IMR-90 (cell line): ENCODE data around the gene NKX2-1. TPM values are rescaled to one million over a fixed set of nuclear protein-coding genes. Genes with fewer than 3 reads are reported as not detected.

Experiments used
- ATAC-seq: fragments of 200-7000 bp; cut with Tn5 transposase; 2 replicates; pipeline ENCODE4 v1.9.1; 2020; ENCODE audit warnings: low read depth, mild to moderate bottlenecking, moderate library complexity
- BruUV-seq: library from RNA; stranded (reverse); fragments of 400-500 nt; replicated peaks from 2 replicates; lab custom pipeline; 2021; lab: Mats Ljungman, UMichigan
- CTCF ChIA-PET: fragments of 300-600 bp; formaldehyde crosslinking; extraction: SDS; loops from one replicate; lab custom pipeline; 2021; ENCODE audit warnings: antibody characterized with exemption; lab: Yijun Ruan, JAX
- POLR2A ChIA-PET: fragments of 300-600 bp; sonication (Branson Sonifier 250); formaldehyde crosslinking; loops from one replicate; lab custom pipeline; 2022; ENCODE audit warnings: antibody characterized with exemption; ENCODE audit not compliant: unreplicated experiment; lab: Charles Lee
- DNase-seq: peaks from one replicate; pipeline ENCODE4 v3.0.0; 2013
- H2AFZ ChIP-seq: replicated peaks from 2 replicates; pipeline ENCODE3; 2013; ENCODE audit warnings: low read length, mild to moderate bottlenecking; ENCODE audit not compliant: poor library complexity
- H2AK5ac ChIP-seq: 2 replicates; pipeline ENCODE4 v1.6.1; 2013; ENCODE audit warnings: low read depth, low read length, inconsistent platforms
- H2AK9ac ChIP-seq: replicated peaks from 2 replicates; pipeline ENCODE3; 2013; ENCODE audit warnings: mild to moderate bottlenecking, low read depth, low read length, moderate library complexity; ENCODE audit not compliant: poor library complexity
- H2BK120ac ChIP-seq: 2 replicates; pipeline ENCODE4 v1.6.1; 2013; ENCODE audit warnings: low read depth, low read length, inconsistent platforms
- H2BK15ac ChIP-seq: 3 replicates; pipeline ENCODE4 v1.6.1; 2013; ENCODE audit warnings: low read depth, low read length, inconsistent platforms
- H2BK20ac ChIP-seq: 2 replicates; pipeline ENCODE4 v1.6.1; 2013; ENCODE audit warnings: low read depth, mild to moderate bottlenecking, inconsistent platforms, low read length, moderate library complexity
- H2BK5ac ChIP-seq: 2 replicates; pipeline ENCODE4 v1.6.1; 2013; ENCODE audit warnings: mild to moderate bottlenecking, low read depth, low read length, inconsistent platforms; ENCODE audit not compliant: poor library complexity, severe bottlenecking
- H3K14ac ChIP-seq: replicated peaks from 2 replicates; pipeline ENCODE4 v1.6.1; 2013; ENCODE audit warnings: low read depth, low read length, inconsistent platforms
- H3K18ac ChIP-seq: 2 replicates; pipeline ENCODE4 v1.6.1; 2013; ENCODE audit warnings: low read depth, low read length, control low read depth
- H3K23ac ChIP-seq: 2 replicates; pipeline ENCODE4 v1.6.1; 2013; ENCODE audit warnings: low read depth, low read length, inconsistent platforms
- H3K27ac ChIP-seq: 2 replicates; pipeline ENCODE4 v1.5.1; 2013; ENCODE audit warnings: mild to moderate bottlenecking, control low read depth, low read length; ENCODE audit not compliant: insufficient read depth
- H3K27me3 ChIP-seq: 2 replicates; pipeline ENCODE4 v1.6.1; 2013; ENCODE audit warnings: low read length; ENCODE audit not compliant: control insufficient read depth, insufficient read depth
- H3K36me3 ChIP-seq: 2 replicates; pipeline ENCODE4 v1.6.1; 2013; ENCODE audit warnings: low read length, mixed read lengths; ENCODE audit not compliant: control insufficient read depth, insufficient read depth
- H3K4ac ChIP-seq: 2 replicates; pipeline ENCODE4 v1.6.1; 2013; ENCODE audit warnings: low read depth, low read length, inconsistent platforms
- H3K4me1 ChIP-seq: 2 replicates; pipeline ENCODE4 v1.6.1; 2013; ENCODE audit warnings: low read length, mixed read lengths; ENCODE audit not compliant: control insufficient read depth, insufficient read depth
- H3K4me2 ChIP-seq: 2 replicates; pipeline ENCODE4 v1.6.1; 2013; ENCODE audit warnings: low read depth, mild to moderate bottlenecking, control low read depth, low read length, moderate library complexity
- H3K4me3 ChIP-seq: 2 replicates; pipeline ENCODE4 v1.5.1; 2013; ENCODE audit warnings: low read depth, mild to moderate bottlenecking, control low read depth, low read length, moderate library complexity; ENCODE audit not compliant: insufficient read depth
- H3K56ac ChIP-seq: 2 replicates; pipeline ENCODE4 v1.6.1; 2013; ENCODE audit warnings: low read length, inconsistent platforms; ENCODE audit not compliant: insufficient read depth; ENCODE audit errors: extremely low read depth
- H3K79me1 ChIP-seq, 2 experiments: 2 replicates each; pipeline ENCODE4 v1.6.1; 2013; ENCODE audit warnings: low read length in 2 of 2, inconsistent platforms in 1 of 2, low read depth in 1 of 2
- H3K9ac ChIP-seq: 2 replicates; pipeline ENCODE4 v1.6.1; 2013; ENCODE audit warnings: low read depth, low read length, control low read depth
- H3K9me1 ChIP-seq: 2 replicates; pipeline ENCODE4 v1.6.1; 2013; ENCODE audit warnings: low read length, inconsistent platforms; ENCODE audit not compliant: insufficient read depth
- H3K9me3 ChIP-seq: 2 replicates; pipeline ENCODE4 v1.6.1; 2013; ENCODE audit warnings: low read length; ENCODE audit not compliant: control insufficient read depth, insufficient read depth
- H4K20me1 ChIP-seq: 2 replicates; pipeline ENCODE4 v1.6.1; 2013; ENCODE audit warnings: low read length, inconsistent platforms; ENCODE audit not compliant: insufficient read depth
- H4K5ac ChIP-seq: 2 replicates; pipeline ENCODE4 v1.6.1; 2013; ENCODE audit warnings: mild to moderate bottlenecking, low read depth, low read length, control low read depth
- H4K8ac ChIP-seq, 2 experiments: 2 replicates each; pipeline ENCODE4 v1.6.1; 2013; ENCODE audit warnings: low read depth in 2 of 2, low read length in 2 of 2, control low read depth in 1 of 2, inconsistent platforms in 1 of 2
- H4K91ac ChIP-seq: 2 replicates; pipeline ENCODE4 v1.6.1; 2013; ENCODE audit warnings: low read depth, low read length, inconsistent platforms; ENCODE audit not compliant: insufficient read depth
- POLR2A ChIP-seq: IDR thresholded peaks from 2 replicates; pipeline ENCODE4 v1.6.1; 2012; ENCODE audit warnings: mild to moderate bottlenecking, low read depth, low read length
- RFX5 ChIP-seq: IDR thresholded peaks from 2 replicates; pipeline ENCODE4 v1.8.0; 2012; ENCODE audit warnings: low read depth, mild to moderate bottlenecking, low read length, moderate library complexity
- SMC3 ChIP-seq: fragments of 150-350 bp; IDR thresholded peaks from 2 replicates; pipeline ENCODE4 v1.6.1; 2016; ENCODE audit warnings: low read depth, mild to moderate bottlenecking, antibody characterized with exemption, low read length, moderate library complexity
- WGBS, 2 experiments: methylation state at CpG; one replicate each; pipeline versions ENCODE4 v1.1.5 to v1.1.7; 2013; ENCODE audit warnings: missing lambda C conversion rate in 2 of 2; ENCODE audit not compliant: insufficient read length in 1 of 2; ENCODE audit errors: extremely low coverage in 2 of 2; 5-methylcytosine and 5-hydroxymethylcytosine counted together
- dilution Hi-C: fragments of 300-500 bp; cut with HindIII; formaldehyde crosslinking; loops from one replicate; pipeline ENCODE4 v1.14.3; 2018; ENCODE audit warnings: low sequenced_read_pairs; ENCODE audit not compliant: unreplicated experiment
- in situ Hi-C: fragments of 300-500 bp; cut with MboI; formaldehyde crosslinking; loops from 3 replicates; pipeline ENCODE4 v1.14.3; 2019; ENCODE audit warnings: low sequenced_read_pairs, inconsistent platforms, mixed read lengths
- intact Hi-C: fragments of 100-400 bp; cut with micrococcal nuclease; formaldehyde crosslinking; loops from 2 replicates; pipeline ENCODE4 v1.10.0; 2022
- polyA plus RNA-seq, 3 experiments: library from polyadenylated mRNA; depleted of rRNA; stranded (reverse); fragments of >200 nt; gene quantifications; 2 replicates each; pipeline ENCODE4 v1.2.3, GENCODE V29; 2012; ENCODE audit warnings: low replicate concordance in 1 of 3
- total RNA-seq: library from RNA; depleted of rRNA; stranded (reverse); fragments of >200 nt; gene quantifications from 2 replicates; pipeline ENCODE4 v1.2.3, GENCODE V29; 2012

Gene NKX2-1
- total and polyA plus RNA-seq, 2 of the 4 experiments (the other 2 are of a cell fraction) = not detected

DNA sequence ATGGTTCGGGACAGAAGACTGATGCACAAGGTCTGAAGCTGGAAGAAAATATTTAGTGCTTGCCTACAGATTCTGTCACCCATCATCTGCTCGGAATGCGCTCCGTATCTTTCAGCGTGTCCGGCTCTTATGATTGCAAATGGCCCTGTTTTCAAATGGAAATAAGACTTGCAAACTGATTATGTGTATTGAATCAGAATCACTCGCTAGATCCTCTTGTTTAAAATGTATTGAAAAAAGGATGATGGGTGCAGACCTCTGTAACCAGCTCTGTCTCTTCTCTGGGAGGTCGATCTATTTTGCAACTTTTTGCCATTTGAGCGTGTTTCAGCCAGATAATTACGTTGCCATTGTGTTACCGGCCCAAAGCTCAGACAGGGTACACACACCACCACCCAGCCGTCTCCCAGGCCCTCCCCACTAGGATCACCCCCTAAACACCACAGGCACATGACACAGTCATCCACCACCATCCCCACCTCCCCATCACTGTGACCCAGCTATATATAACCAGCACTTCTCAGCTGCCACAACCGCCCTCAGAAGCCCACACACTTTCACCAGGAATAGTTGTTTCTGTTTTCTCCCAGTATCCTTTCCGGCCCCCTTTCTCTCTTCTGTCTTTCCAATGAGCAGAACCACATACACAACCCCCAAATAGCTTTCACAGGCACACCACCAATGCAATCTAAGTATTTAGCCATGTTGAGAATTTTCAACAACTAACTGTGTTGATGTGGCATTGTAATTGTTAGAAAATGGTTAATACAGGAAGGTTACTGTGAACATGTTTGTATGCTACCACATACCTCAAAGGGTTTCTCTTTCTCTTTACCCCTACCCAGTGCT lies 10.7 kb downstream of the NKX2-1 start:
- Histone ChIP-seq H3K4me3 (no peak overlapping the region), H3K9me1 (no peaks in the 10 kb centered on the region), H3K79me1 (no peaks in the 10 kb centered on the region), H2BK20ac (no peak overlapping the region), H2BK120ac (no peak overlapping the region), H4K8ac (no peak overlapping the region), H2BK5ac (no peak overlapping the region), H2AFZ (no peak overlapping the region), H3K4me1 (no peaks in the 10 kb centered on the region), H3K14ac (no peak overlapping the region), H3K56ac (no peak overlapping the region), H2AK5ac (no peak overlapping the region), H3K9me3 (peaks cover 2% of the 10 kb centered on the region), H4K91ac (no peak overlapping the region), H4K20me1 (no peaks in the 10 kb centered on the region), H3K27ac (no peak overlapping the region), H3K27me3 (peaks cover 87% of the 10 kb centered on the region), H2BK15ac (no peak overlapping the region), H3K23ac (no peak overlapping the region), H3K36me3 (no peaks in the 10 kb centered on the region), H4K5ac (no peak overlapping the region), H2AK9ac (no peak overlapping the region), H3K9ac (no peak overlapping the region), H3K18ac (no peak overlapping the region), H3K4me2 (no peak overlapping the region), H3K4ac (no peak overlapping the region)
- ChIA-PET POLR2A (no interaction called here), CTCF (no interaction called here)
- dilution Hi-C loops (no loop called here), intact Hi-C loops (no loop called here), in situ Hi-C loops (no loop called here)
- ATAC-seq (no peak), DNase-seq (no peak)
- no peak for TF ChIP-seq RFX5
- no peak for TF ChIP-seq POLR2A
- no peak for TF ChIP-seq SMC3
- 5% methylated on average over 3 of the region's 14 CpGs; no CpG with 5 or more reads in 1 of the 2 experiments for WGBS, 2 experiments
- BruUV-seq = no TSS peak
